Natural killer cell (primary cell): ENCODE measurements around the gene MOSMO. TPM values are rescaled to one million over a fixed set of nuclear protein-coding genes. Genes with fewer than 3 reads are reported as not detected.

ENCODE experiments used
- ATAC-seq, 3 donors: fragments of 150-1000 bp in 2 of 3; fragments of 200-7000 bp in 1 of 3; cut with Tn5 transposase; 1 replicate in 1 of 3; 2 replicates in 2 of 3; pipeline ENCODE4 v1.10.0; 2021; ENCODE audit warnings: mild to moderate bottlenecking in 2 of 3, moderate library complexity in 2 of 3
- DNase-seq, 2 donors: peaks; one replicate each; pipeline versions ENCODE4 v3.0.0 to v3.0.0-alpha.2; 2013 to 2021; ENCODE audit warnings: mixed read lengths in 1 of 2
- H3K27ac ChIP-seq: one replicate; pipeline ENCODE4 v1.5.1; 2013; ENCODE audit warnings: mild to moderate bottlenecking, low read length
- H3K27me3 ChIP-seq: one replicate; pipeline ENCODE4 v1.6.1; 2013; ENCODE audit warnings: low read length; ENCODE audit not compliant: control insufficient read depth, insufficient read depth
- H3K36me3 ChIP-seq: one replicate; pipeline ENCODE4 v1.6.1; 2013; ENCODE audit warnings: low read length; ENCODE audit not compliant: control insufficient read depth, insufficient read depth
- H3K4me1 ChIP-seq: one replicate; pipeline ENCODE4 v1.6.1; 2013; ENCODE audit warnings: low read length; ENCODE audit not compliant: control insufficient read depth, insufficient read depth
- H3K4me3 ChIP-seq: one replicate; pipeline ENCODE4 v1.5.1; 2013; ENCODE audit warnings: low read length
- H3K9me3 ChIP-seq: one replicate; pipeline ENCODE4 v1.6.1; 2013; ENCODE audit warnings: low read length; ENCODE audit not compliant: control insufficient read depth, insufficient read depth
- H3K27ac Mint-ChIP-seq, 2 donors: one replicate each; pipeline ENCODE4 v1.8.0; 2022; ENCODE audit warnings: mild to moderate bottlenecking in 2 of 2, mixed read lengths in 2 of 2, moderate library complexity in 1 of 2
- H3K27me3 Mint-ChIP-seq, 2 donors: one replicate each; pipeline ENCODE4 v1.8.0; 2022; ENCODE audit warnings: low read depth in 2 of 2, mixed read lengths in 2 of 2
- H3K36me3 Mint-ChIP-seq: one replicate; pipeline ENCODE4 v1.8.0; 2022; ENCODE audit warnings: mixed read lengths
- H3K4me1 Mint-ChIP-seq, 2 donors: one replicate each; pipeline ENCODE4 v1.8.0; 2022; ENCODE audit warnings: mixed read lengths in 2 of 2
- H3K4me3 Mint-ChIP-seq: one replicate; pipeline ENCODE4 v1.8.0; 2022; ENCODE audit warnings: mild to moderate bottlenecking, moderate library complexity, mixed read lengths
- H3K9me3 Mint-ChIP-seq, 2 donors: one replicate each; pipeline ENCODE4 v1.8.0; 2022; ENCODE audit warnings: mixed read lengths in 2 of 2
- WGBS: methylation state at CpG from one replicate; pipeline ENCODE4 v1.1.7; 2013; ENCODE audit warnings: missing lambda C conversion rate; ENCODE audit not compliant: insufficient coverage; 5-methylcytosine and 5-hydroxymethylcytosine counted together
- intact Hi-C: fragments of 100-400 bp; cut with micrococcal nuclease; formaldehyde crosslinking; loops from one replicate; pipeline ENCODE4 v1.14.2; 2022
- total RNA-seq, 4 donors: library from RNA; stranded (reverse); fragments of 120-200 nt in 1 of 4; gene quantifications; one replicate each; pipeline versions ENCODE4 v1.2.3 to v1.2.4, GENCODE V29; 2013 to 2022
- TF ChIP-seq, protein P1 (sequence below): fragments of 200-600 bp; IDR thresholded peaks from one replicate; pipeline ENCODE4 v1.8.0; 2022; ENCODE audit warnings: antibody characterized with exemption

The MOSMO gene
- total RNA-seq, 3 donors from 2014 or later (not counting 1 experiment from before 2014, with no cell fraction given) = 8.6 to 10.3 (median 9.3) TPM

DNA sequence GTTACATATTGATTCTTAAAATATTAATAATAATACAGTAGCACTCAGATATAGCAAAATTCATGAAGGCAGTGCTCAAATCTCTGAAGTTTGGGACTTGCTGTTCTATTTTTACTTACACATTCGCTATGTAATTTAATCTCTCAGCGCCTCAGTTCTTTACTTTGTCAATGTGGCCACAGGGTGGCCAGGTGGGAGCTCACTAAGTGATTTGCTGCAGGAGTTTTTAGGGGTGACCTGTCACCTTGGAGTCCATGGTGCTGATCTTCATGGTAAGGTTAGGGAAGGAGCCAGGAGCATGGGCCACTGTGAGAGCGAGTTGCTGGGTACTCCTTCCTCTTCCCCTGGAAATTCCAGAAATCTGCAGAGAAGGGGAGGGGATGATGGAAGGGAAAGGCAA, 112.5 kb downstream of the MOSMO start:
- Histone ChIP-seq H3K9me3 (no peaks in the 10 kb centered on the region), H3K27me3 (no peaks in the 10 kb centered on the region), H3K36me3 (no peaks in the 10 kb centered on the region), H3K27ac (no peak overlapping the region), H3K4me3 (no peak overlapping the region), H3K4me1 (no peaks in the 10 kb centered on the region)
- Mint-ChIP-seq H3K36me3 (no peaks in the 10 kb centered on the region), H3K4me3 (no peak overlapping the region), H3K9me3 (no peaks in the 10 kb centered on the region), H3K27ac (no peak overlapping the region), H3K27me3 (peaks cover 0 to 7% of the 10 kb centered on the region in 2 donors), H3K4me1 (no peaks in the 10 kb centered on the region)
- WGBS = 83% methylated on average over 3 of the region's 3 CpGs
- no peak for DNase-seq
- intact Hi-C loops = no loop called here
- no peak for ATAC-seq
- TF ChIP-seq, protein P1, sequence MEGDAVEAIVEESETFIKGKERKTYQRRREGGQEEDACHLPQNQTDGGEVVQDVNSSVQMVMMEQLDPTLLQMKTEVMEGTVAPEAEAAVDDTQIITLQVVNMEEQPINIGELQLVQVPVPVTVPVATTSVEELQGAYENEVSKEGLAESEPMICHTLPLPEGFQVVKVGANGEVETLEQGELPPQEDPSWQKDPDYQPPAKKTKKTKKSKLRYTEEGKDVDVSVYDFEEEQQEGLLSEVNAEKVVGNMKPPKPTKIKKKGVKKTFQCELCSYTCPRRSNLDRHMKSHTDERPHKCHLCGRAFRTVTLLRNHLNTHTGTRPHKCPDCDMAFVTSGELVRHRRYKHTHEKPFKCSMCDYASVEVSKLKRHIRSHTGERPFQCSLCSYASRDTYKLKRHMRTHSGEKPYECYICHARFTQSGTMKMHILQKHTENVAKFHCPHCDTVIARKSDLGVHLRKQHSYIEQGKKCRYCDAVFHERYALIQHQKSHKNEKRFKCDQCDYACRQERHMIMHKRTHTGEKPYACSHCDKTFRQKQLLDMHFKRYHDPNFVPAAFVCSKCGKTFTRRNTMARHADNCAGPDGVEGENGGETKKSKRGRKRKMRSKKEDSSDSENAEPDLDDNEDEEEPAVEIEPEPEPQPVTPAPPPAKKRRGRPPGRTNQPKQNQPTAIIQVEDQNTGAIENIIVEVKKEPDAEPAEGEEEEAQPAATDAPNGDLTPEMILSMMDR = no peak

DNA sequence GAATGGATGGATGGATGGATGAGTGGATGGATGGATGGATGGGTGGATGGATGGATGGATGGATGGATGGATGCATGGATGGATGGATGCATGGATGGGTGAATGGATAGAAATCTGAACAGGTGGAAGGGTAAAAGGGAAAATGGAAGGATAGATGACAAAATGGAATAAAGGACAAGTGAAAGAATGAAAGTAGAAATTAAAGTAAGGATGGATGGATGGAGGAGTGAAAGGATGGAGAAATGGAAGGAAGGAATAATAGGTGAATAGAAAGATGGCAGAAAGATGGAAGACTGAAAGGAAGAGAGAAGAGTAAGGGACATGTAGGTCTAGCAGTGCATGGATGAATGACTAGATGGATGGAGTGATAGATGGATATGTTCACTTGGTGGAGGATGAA, 114.3 kb downstream of the MOSMO start:
- no peaks in the 10 kb centered on the region for H3K4me1 Mint-ChIP-seq
- no peaks in the 10 kb centered on the region for H3K4me1 ChIP-seq
- H3K36me3 ChIP-seq = no peaks in the 10 kb centered on the region
- H3K4me3 ChIP-seq = no peak overlapping the region
- no peaks in the 10 kb centered on the region for H3K27me3 ChIP-seq
- TF ChIP-seq, protein P1 = no peak
- no peaks in the 10 kb centered on the region for H3K9me3 ChIP-seq
- no peaks in the 10 kb centered on the region for H3K9me3 Mint-ChIP-seq
- no peak for ATAC-seq
- H3K27ac ChIP-seq = no peak overlapping the region
- H3K27ac Mint-ChIP-seq = no peak overlapping the region
- DNase-seq = no peak
- H3K36me3 Mint-ChIP-seq = no peaks in the 10 kb centered on the region
- H3K4me3 Mint-ChIP-seq = no peak overlapping the region
- H3K27me3 Mint-ChIP-seq = peaks cover 0 to 7% of the 10 kb centered on the region in 2 donors
- intact Hi-C loops = no loop called here

DNA sequence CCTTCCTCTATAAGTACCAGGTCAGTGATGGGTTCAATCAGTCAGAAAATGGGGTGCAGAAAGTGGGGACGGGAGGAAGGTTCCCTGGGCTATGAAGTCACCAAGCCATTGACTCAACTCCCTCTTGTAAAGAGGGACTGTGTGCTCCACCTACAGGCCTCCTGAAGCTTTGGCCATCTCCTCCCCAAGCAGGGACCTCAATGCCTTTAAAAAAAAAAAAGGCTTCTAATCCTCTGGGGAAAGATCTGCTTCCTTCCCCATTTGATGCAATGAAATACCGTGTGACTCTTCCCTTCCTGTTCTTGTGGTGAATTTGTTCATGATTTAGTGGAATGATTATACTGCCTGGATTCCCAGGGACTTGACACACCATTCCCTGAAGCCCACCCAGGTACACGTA, 115.2 kb downstream of the MOSMO start:
- H3K36me3 Mint-ChIP-seq = no peaks in the 10 kb centered on the region
- intact Hi-C loops = no loop called here
- ATAC-seq = no peak
- TF ChIP-seq, protein P1 = no peak
- no peaks in the 10 kb centered on the region for H3K27me3 ChIP-seq
- H3K36me3 ChIP-seq = no peaks in the 10 kb centered on the region
- H3K4me3 ChIP-seq = no peak overlapping the region
- H3K27ac Mint-ChIP-seq = no peak overlapping the region
- H3K4me1 Mint-ChIP-seq = no peaks in the 10 kb centered on the region
- DNase-seq = no peak
- peaks cover 0 to 1% of the 10 kb centered on the region in 2 donors for H3K9me3 Mint-ChIP-seq
- no peak overlapping the region for H3K4me3 Mint-ChIP-seq
- WGBS = 14% methylated on average over 2 of the region's 3 CpGs
- no peaks in the 10 kb centered on the region for H3K9me3 ChIP-seq
- no peak overlapping the region for H3K27ac ChIP-seq
- H3K27me3 Mint-ChIP-seq = peaks cover under 1 to 7% of the 10 kb centered on the region in 2 donors
- no peaks in the 10 kb centered on the region for H3K4me1 ChIP-seq

DNA sequence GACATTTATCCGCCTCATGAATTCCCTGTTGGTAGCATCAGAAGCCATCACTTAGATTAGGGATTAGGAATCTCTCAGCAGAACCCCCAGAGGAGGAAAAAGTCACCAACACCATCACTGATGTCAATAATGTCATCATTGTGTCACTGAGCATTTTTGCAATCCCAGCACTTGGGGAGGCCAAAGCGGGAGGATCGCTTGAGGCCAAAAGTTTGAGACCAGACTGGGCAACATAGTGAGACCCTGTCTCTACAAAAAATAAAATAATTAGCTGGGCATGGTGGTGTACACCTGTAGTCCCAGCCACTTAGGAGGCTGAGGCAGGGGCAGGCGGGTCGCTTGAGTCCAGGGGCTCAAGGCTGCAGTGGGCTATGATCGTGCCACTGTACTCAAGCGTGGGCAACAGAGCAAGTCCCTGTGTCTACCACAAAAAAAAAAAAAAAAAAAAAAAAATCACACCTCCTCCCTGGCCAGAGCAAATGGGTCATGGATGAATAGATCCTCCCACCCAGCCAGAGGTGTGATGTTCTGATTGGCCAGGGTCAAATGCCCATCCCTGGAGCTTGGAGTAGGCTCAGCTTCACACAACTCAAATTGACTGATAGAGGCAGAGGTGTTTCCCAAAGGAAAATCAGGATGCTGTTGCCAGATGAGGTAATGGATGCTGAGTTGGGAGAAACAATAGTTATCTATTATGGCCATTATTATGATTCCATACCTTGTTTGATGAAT, 116.0 kb downstream of the MOSMO start:
- Mint-ChIP-seq H3K4me3 (no peak overlapping the region), H3K27ac (no peak overlapping the region), H3K4me1 (no peaks in the 10 kb centered on the region), H3K36me3 (no peaks in the 10 kb centered on the region), H3K27me3 (peaks cover 7 to 8% of the 10 kb centered on the region in 2 donors), H3K9me3 (peaks cover 0 to 2% of the 10 kb centered on the region in 2 donors)
- DNase-seq (no peak), ATAC-seq (no peak)
- no peaks in the 10 kb centered on the region for H3K4me1 ChIP-seq
- H3K27ac ChIP-seq = no peak overlapping the region
- H3K4me3 ChIP-seq = no peak overlapping the region
- intact Hi-C loops = no loop called here
- H3K9me3 ChIP-seq = no peaks in the 10 kb centered on the region
- 92% methylated on average over 7 of the region's 7 CpGs for WGBS
- no peaks in the 10 kb centered on the region for H3K36me3 ChIP-seq
- TF ChIP-seq, protein P1 = no peak
- no peaks in the 10 kb centered on the region for H3K27me3 ChIP-seq
